ENCODE data around the gene CARD8.

CARD8 gene

DNA sequence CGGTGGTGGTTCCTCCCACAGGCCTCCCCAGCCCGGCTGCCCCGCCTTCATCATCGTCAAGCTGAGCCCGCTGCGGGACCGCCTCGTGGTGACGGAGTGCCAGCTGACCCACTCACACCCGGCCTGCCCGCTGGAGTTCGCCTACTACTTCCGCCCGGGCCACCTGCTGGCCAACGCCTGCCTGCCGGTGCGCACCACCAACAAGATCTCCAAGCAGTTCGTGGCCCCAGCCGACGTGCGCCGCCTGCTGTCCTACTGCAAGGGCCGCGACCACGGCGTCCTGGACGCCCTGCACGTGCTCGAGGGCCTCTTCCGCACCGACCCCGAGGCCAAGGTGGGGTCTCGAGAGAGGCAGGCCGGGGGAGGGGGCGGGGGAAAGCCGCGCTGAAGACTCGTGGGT, 73.3 kb downstream of the CARD8 start:
- Histone ChIP-seq H3K36me3 (ENCODE audit: control insufficient read depth, insufficient read depth, low read length) (peaks cover 3% of the 10 kb centered on the region), H3K9ac (ENCODE audit: low read depth, low read length) (no peak overlapping the region), H3K4me3 (ENCODE audit: low read depth, low read length) (no peak overlapping the region), H3K9me3 (ENCODE audit: control insufficient read depth, insufficient read depth, low read length) (peaks cover 5% of the 10 kb centered on the region), H3K4me1 (ENCODE audit: control insufficient read depth, insufficient read depth, low read length) (no peaks in the 10 kb centered on the region), H3K27me3 (ENCODE audit: control insufficient read depth, insufficient read depth, low read length) (no peaks in the 10 kb centered on the region)

DNA sequence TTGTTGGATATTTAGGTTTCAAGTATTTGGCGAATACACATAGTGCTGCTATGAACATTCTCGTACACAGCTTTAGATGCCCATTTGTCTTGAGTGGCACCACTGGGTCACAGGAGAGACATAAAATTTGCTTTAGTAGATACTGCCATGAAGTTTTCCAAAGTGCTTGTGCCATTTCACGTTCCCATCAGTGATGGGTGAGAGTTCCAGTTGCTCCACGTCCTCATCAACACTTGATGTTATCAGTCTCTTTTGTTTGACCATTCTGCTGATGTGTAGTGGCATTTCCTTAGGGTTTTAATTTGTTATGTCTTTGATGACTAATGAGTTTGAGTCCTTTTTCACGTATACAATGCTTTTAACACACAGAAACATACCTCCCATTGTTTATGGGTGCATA, 74.2 kb downstream of the CARD8 start:
- H3K4me1 ChIP-seq (ENCODE audit: control insufficient read depth, insufficient read depth, low read length), result no peaks in the 10 kb centered on the region
- H3K27me3 ChIP-seq (ENCODE audit: control insufficient read depth, insufficient read depth, low read length), result no peaks in the 10 kb centered on the region
- peaks cover 3% of the 10 kb centered on the region for H3K36me3 ChIP-seq (ENCODE audit: control insufficient read depth, insufficient read depth, low read length)
- peaks cover 5% of the 10 kb centered on the region for H3K9me3 ChIP-seq (ENCODE audit: control insufficient read depth, insufficient read depth, low read length)
- H3K4me3 ChIP-seq (ENCODE audit: low read depth, low read length), result no peak overlapping the region
- no peak overlapping the region for H3K9ac ChIP-seq (ENCODE audit: low read depth, low read length)

DNA sequence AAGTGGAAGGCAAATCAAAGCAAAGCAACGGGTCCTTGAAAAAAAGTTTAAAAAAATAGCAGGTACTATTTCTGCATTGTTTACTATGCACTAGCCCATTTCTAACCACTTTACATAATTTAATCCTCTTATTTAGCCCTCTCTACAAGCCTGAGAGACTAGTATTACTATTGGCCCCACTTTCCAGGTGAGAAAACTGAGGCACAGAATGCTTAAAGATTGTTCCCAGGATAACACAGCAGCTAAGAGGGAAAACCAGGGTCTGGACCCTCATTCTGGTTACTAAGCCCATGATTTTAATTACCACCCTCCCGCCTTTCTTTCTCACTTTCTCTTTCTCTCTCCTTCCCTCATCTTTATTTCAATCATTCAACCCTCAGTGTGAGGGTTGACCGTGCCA, 79.5 kb downstream of the CARD8 start:
- no peak overlapping the region for H3K9ac ChIP-seq (ENCODE audit: low read depth, low read length)
- H3K4me3 ChIP-seq (ENCODE audit: low read depth, low read length), result no peak overlapping the region
- no peaks in the 10 kb centered on the region for H3K4me1 ChIP-seq (ENCODE audit: control insufficient read depth, insufficient read depth, low read length)
- no peaks in the 10 kb centered on the region for H3K27me3 ChIP-seq (ENCODE audit: control insufficient read depth, insufficient read depth, low read length)
- H3K36me3 ChIP-seq (ENCODE audit: control insufficient read depth, insufficient read depth, low read length), result peaks cover 10% of the 10 kb centered on the region
- no peaks in the 10 kb centered on the region for H3K9me3 ChIP-seq (ENCODE audit: control insufficient read depth, insufficient read depth, low read length)

DNA sequence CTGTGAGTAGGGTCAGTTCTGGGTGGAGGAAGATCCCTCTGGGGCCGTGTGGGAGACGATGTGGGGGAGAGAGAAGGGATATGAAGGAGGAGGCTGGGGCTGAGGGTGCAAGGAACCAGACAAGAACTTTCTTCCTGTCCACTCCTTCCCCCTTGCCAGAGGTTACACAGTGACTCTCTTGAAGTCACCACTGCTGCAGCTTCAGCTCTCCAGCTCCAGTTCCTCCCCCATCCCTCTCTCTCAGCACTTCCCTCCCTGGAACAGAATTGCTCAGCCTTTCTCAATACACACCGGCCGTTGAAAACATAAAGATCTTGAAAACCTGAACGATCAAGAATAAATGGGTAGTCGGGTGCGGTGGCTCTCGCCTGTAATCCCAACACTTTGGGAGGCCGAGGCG, 80.1 kb downstream of the CARD8 start:
- H3K4me3 ChIP-seq (ENCODE audit: low read depth, low read length), result no peak overlapping the region
- H3K9me3 ChIP-seq (ENCODE audit: control insufficient read depth, insufficient read depth, low read length), result no peaks in the 10 kb centered on the region
- H3K27me3 ChIP-seq (ENCODE audit: control insufficient read depth, insufficient read depth, low read length), result no peaks in the 10 kb centered on the region
- H3K4me1 ChIP-seq (ENCODE audit: control insufficient read depth, insufficient read depth, low read length), result no peaks in the 10 kb centered on the region
- H3K36me3 ChIP-seq (ENCODE audit: control insufficient read depth, insufficient read depth, low read length), result peaks cover 10% of the 10 kb centered on the region
- H3K9ac ChIP-seq (ENCODE audit: low read depth, low read length), result no peak overlapping the region

DNA sequence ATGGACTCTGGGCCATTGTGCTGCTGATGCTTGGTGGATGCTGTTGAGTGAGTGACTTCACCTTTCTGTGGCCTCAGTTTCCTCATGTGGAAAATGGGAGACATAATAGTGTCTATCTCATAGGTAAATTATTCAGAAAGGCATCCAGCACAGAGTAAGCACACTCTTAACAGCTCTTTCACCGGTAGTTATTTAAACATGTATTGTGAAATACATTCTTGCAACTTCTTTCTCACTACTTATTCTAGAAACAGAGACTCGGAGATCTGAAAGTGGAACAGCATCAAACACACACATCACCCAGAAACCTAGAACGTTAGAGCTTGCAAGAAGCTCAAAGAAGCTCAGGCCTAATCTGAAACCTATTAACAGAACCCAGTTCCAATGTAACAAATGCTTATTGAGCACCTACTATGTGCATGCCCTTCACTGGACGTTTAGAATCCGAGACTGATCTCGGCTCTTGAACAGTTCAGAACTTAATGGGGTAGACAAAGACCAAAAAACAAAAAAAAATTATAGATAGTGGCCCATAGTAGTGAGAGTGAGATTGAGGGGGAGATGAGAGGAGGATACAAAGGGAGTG, 81.2 kb downstream of the CARD8 start:
- H3K36me3 ChIP-seq (ENCODE audit: control insufficient read depth, insufficient read depth, low read length), result peaks cover 8% of the 10 kb centered on the region
- H3K27me3 ChIP-seq (ENCODE audit: control insufficient read depth, insufficient read depth, low read length), result no peaks in the 10 kb centered on the region
- H3K4me3 ChIP-seq (ENCODE audit: low read depth, low read length), result no peak overlapping the region

DNA sequence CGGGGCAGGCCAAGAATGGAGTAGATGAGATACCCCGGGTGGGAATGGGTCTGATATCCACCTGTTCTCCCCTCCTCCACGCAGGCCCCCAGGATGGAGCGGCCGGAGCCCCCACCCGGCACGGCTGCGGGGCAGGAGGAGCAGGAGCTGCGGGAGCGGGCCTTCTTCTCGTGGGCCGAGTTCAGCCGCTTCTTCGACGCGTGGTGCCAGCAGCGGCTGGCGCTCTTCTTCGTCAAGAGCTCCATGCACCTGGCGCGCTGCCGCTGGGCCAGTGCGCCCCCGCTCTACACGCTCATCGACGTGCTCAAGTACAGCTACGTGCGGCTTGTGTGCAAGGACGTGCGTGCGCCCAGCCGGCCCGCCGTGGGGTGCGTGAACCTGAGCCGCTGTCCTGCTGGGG, 84.0 kb downstream of the CARD8 start:
- H3K9ac ChIP-seq (ENCODE audit: low read depth, low read length), result no peak overlapping the region

More for the DNA sequence above, 81.2 kb downstream of the CARD8 start:
- H3K9ac ChIP-seq (ENCODE audit: low read depth, low read length), result no peak overlapping the region
- no peaks in the 10 kb centered on the region for H3K9me3 ChIP-seq (ENCODE audit: control insufficient read depth, insufficient read depth, low read length)
- H3K4me1 ChIP-seq (ENCODE audit: control insufficient read depth, insufficient read depth, low read length), result no peaks in the 10 kb centered on the region

DNA sequence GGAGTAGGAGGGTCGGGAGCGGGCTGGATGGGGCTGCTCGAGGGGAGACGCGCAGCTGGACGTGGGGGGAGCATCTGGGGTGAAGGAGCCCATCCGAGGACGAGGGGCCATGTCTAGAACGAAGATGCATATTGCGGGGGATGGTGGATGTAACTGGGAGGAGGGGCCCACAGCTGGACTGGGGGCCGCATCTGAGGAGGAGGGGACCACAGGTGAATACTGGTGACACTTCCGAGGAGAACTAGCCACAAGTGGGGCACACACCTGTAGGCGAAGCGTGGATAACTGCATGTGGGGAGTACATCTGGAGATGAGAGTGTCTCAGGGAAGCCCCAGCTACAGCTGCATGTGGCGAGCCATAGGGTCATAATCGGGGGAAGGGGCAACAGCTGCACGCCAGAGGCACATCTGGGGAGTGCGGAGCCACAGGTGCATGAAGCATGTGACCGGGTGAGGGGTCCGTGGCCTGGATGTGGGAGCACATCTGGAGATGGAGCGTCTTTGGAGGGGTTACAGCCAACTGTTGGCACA, 84.8 kb downstream of the CARD8 start:
- Histone ChIP-seq H3K4me3 (ENCODE audit: low read depth, low read length) (peak overlapping the region; percentile 99), H3K27me3 (ENCODE audit: control insufficient read depth, insufficient read depth, low read length) (no peaks in the 10 kb centered on the region), H3K36me3 (ENCODE audit: control insufficient read depth, insufficient read depth, low read length) (peaks cover 8% of the 10 kb centered on the region), H3K9me3 (ENCODE audit: control insufficient read depth, insufficient read depth, low read length) (no peaks in the 10 kb centered on the region), H3K4me1 (ENCODE audit: control insufficient read depth, insufficient read depth, low read length) (no peaks in the 10 kb centered on the region), H3K9ac (ENCODE audit: low read depth, low read length) (peak overlapping the region; percentile 83)

More for the DNA sequence above, 84.0 kb downstream of the CARD8 start:
- H3K27me3 ChIP-seq (ENCODE audit: control insufficient read depth, insufficient read depth, low read length), result no peaks in the 10 kb centered on the region
- peaks cover 8% of the 10 kb centered on the region for H3K36me3 ChIP-seq (ENCODE audit: control insufficient read depth, insufficient read depth, low read length)
- H3K4me1 ChIP-seq (ENCODE audit: control insufficient read depth, insufficient read depth, low read length), result no peaks in the 10 kb centered on the region
- H3K9me3 ChIP-seq (ENCODE audit: control insufficient read depth, insufficient read depth, low read length), result no peaks in the 10 kb centered on the region
- H3K4me3 ChIP-seq (ENCODE audit: low read depth, low read length), result peak overlapping the region; percentile 99

DNA sequence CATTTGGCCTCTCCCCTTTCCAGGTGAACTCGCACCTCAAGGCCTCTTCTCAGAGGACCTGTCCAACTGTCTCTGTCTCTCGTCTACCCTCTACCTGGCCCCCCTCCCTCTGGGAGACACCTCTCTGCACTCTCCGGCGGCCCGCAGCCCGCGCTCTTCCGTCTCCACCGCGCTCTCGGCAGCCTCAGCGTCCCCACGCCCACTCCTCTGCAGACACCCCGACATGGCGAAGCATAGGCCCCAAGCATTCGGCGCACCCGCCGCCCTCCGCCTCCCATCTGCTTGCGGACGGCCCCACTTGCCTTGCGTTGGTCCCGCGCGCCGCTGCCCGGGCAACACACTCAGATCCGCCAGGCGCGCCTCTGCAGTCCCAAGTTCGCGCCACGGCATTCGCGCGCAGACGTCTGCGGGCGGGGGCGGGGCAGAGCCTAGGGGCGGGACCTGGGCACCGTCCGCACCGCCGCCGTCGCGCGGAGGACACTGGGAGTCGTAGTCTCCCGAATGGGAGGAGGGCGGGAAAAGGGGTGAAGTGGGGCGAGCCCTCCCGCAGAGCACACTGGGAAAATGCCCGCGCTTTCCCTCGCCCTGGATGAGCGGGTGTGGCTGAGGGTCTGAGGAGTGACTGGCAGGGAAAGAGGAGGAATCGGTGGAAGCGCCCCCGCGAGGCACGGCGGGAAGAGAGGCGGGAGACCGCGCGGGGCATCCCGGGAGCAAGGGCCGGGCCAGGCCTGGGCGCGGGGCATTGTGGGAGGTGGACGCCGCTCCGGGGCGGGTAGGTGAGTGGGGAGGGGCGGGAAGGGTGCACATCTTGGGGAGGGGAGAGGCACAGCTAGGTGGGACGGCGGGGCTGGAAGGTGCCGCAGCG, 85.5 kb downstream of the CARD8 start, which contains the start of the genes LIG1 and ZSWIM9:
LIG1 (minus strand) TSS at position 406 of the 865 bp plus-strand sequence. CDS start 4,778 bp downstream, outside the sequence.
ZSWIM9 (plus strand) TSS at position 742 of the 865 bp plus-strand sequence. CDS start 1,123 bp downstream, outside the sequence.
- no peaks in the 10 kb centered on the region for H3K4me1 ChIP-seq (ENCODE audit: control insufficient read depth, insufficient read depth, low read length)

DNA sequence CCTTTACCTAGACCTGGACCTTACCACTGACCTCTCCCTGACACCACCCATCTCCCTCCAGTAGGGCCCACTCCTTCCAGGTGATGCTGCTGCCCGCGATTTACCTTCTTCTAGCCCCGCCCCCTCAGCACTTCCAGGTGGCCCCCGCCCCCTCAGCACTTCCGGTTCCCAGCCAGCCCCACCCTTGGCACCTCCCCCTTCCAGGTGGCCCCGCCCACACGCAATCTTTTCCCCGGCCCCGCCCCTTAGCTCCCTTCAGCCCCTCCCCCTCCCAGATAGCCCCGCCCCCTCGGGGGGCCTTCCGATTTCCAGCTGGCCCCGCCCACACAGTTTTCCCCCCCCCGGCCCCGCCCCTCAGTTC, 86.2 kb downstream of the CARD8 start:
- Histone ChIP-seq H3K9ac (ENCODE audit: low read depth, low read length) (no peak overlapping the region), H3K4me1 (ENCODE audit: control insufficient read depth, insufficient read depth, low read length) (no peaks in the 10 kb centered on the region), H3K36me3 (ENCODE audit: control insufficient read depth, insufficient read depth, low read length) (peaks cover 5% of the 10 kb centered on the region), H3K4me3 (ENCODE audit: low read depth, low read length) (peak overlapping the region; percentile 99), H3K27me3 (ENCODE audit: control insufficient read depth, insufficient read depth, low read length) (no peaks in the 10 kb centered on the region), H3K9me3 (ENCODE audit: control insufficient read depth, insufficient read depth, low read length) (no peaks in the 10 kb centered on the region)

More for the DNA sequence above, 85.5 kb downstream of the CARD8 start, which contains the start of the genes LIG1 and ZSWIM9:
- Histone ChIP-seq H3K4me3 (ENCODE audit: low read depth, low read length) (peak within 1 kb of the TSS; percentile 99), H3K9me3 (ENCODE audit: control insufficient read depth, insufficient read depth, low read length) (no peaks in the 10 kb centered on the region), H3K9ac (ENCODE audit: low read depth, low read length) (peak within 1 kb of the TSS; percentile 83), H3K36me3 (ENCODE audit: control insufficient read depth, insufficient read depth, low read length) (peaks cover 5% of the 10 kb centered on the region), H3K27me3 (ENCODE audit: control insufficient read depth, insufficient read depth, low read length) (no peaks in the 10 kb centered on the region)

DNA sequence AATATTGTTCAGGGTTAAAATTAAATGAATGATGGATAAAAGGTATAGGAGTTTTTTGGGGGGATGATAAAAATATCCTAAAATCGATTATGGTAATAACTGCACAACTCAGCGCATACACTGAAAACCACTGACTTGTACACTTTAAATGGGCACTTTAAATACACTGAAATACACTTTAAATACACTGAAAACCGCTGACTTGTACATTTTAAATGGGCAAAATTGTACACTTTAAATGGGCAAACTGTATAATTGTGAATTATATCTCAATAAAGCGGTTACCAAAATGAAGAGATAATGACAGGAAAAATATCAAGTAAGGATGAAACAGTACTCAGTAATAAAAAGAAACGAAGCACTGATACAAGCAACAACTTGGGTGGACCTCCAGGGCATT, 87.0 kb downstream of the CARD8 start:
- Histone ChIP-seq H3K9ac (ENCODE audit: low read depth, low read length) (no peak overlapping the region), H3K4me1 (ENCODE audit: control insufficient read depth, insufficient read depth, low read length) (no peaks in the 10 kb centered on the region), H3K27me3 (ENCODE audit: control insufficient read depth, insufficient read depth, low read length) (no peaks in the 10 kb centered on the region), H3K4me3 (ENCODE audit: low read depth, low read length) (no peak overlapping the region), H3K36me3 (ENCODE audit: control insufficient read depth, insufficient read depth, low read length) (peaks cover 12% of the 10 kb centered on the region), H3K9me3 (ENCODE audit: control insufficient read depth, insufficient read depth, low read length) (no peaks in the 10 kb centered on the region)

DNA sequence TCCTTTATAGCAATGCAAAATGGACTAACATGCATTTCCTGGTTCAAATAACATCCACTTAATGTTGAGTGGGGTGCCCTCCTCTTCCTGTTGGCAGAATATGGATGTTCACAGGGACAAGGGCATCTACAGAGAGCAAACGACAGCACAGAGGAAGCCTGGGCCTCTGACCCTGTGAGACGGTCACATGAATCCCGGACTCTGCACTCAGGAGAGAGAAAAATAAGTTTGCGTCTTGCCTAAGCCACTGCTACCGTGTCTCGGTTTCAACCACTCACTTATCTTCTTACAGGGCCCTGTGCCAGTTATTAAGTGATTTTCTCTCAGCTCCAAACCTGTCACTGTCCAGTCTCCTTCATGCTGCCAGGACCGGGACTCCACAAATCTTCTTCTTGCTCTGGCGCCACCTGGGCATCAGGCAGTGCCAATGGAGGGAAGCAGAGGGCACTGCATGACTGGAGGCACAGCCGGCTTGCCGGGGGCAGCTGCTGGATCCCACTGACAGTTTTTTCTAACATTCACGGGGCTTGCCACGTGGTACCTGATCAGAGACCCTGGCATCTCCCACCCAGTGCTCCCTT, 97.4 kb downstream of the CARD8 start:
- no peak overlapping the region for H3K4me3 ChIP-seq (ENCODE audit: low read depth, low read length)
- no peak overlapping the region for H3K9ac ChIP-seq (ENCODE audit: low read depth, low read length)
- no peaks in the 10 kb centered on the region for H3K9me3 ChIP-seq (ENCODE audit: control insufficient read depth, insufficient read depth, low read length)
- H3K4me1 ChIP-seq (ENCODE audit: control insufficient read depth, insufficient read depth, low read length), result no peaks in the 10 kb centered on the region
- H3K27me3 ChIP-seq (ENCODE audit: control insufficient read depth, insufficient read depth, low read length), result no peaks in the 10 kb centered on the region
- H3K36me3 ChIP-seq (ENCODE audit: control insufficient read depth, insufficient read depth, low read length), result peaks cover 26% of the 10 kb centered on the region

Data from iPS-15b (cell line).